ENCODE data around the gene C10orf71.

GRCh38 chr10:49290131-49290530 lies 8.8 kb upstream of the C10orf71 start:
- TF ChIP-seq ASH2L (IDR thresholded peaks at IDR 0.05; ENCODE audit: low read length): no peak
- TF ChIP-seq CTCF (IDR thresholded peaks at IDR 0.05; ENCODE audit: control extremely low read depth in 1 of 3, insufficient read depth in 1 of 3, low read depth in 1 of 3, low read length in 3 of 3): no peak
- TF ChIP-seq SIN3A (conservative IDR thresholded peaks at IDR 0.05 in 1 of 2, IDR thresholded peaks at IDR 0.05 in 1 of 2; ENCODE audit: low read depth in 1 of 2, low read length in 2 of 2): no peak
- no peak for TF ChIP-seq MAX (IDR thresholded peaks at IDR 0.05)
- no peak for TF ChIP-seq HDAC6 (IDR thresholded peaks at IDR 0.05; ENCODE audit: low read depth, low read length)
- TF ChIP-seq JUND (IDR thresholded peaks at IDR 0.05; ENCODE audit: low read length): no peak
- no peak for TF ChIP-seq YY1 (IDR thresholded peaks at IDR 0.05; ENCODE audit: low read depth, low read length)
- TF ChIP-seq POLR2AphosphoS5 (IDR thresholded peaks at IDR 0.05; ENCODE audit: low read depth, low read length): no peak
- no peak for TF ChIP-seq EP300 (IDR thresholded peaks at IDR 0.05; ENCODE audit: borderline replicate concordance in 1 of 2, low read depth in 2 of 2, low read length in 2 of 2)
- no peak for TF ChIP-seq RFX5 (IDR thresholded peaks at IDR 0.05; ENCODE audit: borderline replicate concordance, low read depth, low read length)
- no peak for TF ChIP-seq POLR2A (IDR thresholded peaks at IDR 0.05; ENCODE audit: control extremely low read depth in 1 of 2, low read depth in 2 of 2, low read length in 2 of 2)
- TF ChIP-seq USF2 (IDR thresholded peaks at IDR 0.05; ENCODE audit: low read length): no peak
